K562 treated with DMSO at 1 percent for 24 hours (cell line): ENCODE results near the gene CDYL2. TPM values are rescaled to one million over a fixed set of nuclear protein-coding genes. Genes with fewer than 3 reads are reported as not detected.

Experiments used
- total RNA-seq: library from RNA; unstranded; fragments of 300-600 nt; gene quantifications from 2 replicates; pipeline ENCODE4 v1.2.3, GENCODE V29; 2022; ENCODE audit warnings: low read depth; ENCODE audit not compliant: insufficient read depth

The CDYL2 gene, protein sequence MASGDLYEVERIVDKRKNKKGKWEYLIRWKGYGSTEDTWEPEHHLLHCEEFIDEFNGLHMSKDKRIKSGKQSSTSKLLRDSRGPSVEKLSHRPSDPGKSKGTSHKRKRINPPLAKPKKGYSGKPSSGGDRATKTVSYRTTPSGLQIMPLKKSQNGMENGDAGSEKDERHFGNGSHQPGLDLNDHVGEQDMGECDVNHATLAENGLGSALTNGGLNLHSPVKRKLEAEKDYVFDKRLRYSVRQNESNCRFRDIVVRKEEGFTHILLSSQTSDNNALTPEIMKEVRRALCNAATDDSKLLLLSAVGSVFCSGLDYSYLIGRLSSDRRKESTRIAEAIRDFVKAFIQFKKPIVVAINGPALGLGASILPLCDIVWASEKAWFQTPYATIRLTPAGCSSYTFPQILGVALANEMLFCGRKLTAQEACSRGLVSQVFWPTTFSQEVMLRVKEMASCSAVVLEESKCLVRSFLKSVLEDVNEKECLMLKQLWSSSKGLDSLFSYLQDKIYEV
- total RNA-seq: 0.03 and 0.79 TPM in 2 replicates

DNA sequence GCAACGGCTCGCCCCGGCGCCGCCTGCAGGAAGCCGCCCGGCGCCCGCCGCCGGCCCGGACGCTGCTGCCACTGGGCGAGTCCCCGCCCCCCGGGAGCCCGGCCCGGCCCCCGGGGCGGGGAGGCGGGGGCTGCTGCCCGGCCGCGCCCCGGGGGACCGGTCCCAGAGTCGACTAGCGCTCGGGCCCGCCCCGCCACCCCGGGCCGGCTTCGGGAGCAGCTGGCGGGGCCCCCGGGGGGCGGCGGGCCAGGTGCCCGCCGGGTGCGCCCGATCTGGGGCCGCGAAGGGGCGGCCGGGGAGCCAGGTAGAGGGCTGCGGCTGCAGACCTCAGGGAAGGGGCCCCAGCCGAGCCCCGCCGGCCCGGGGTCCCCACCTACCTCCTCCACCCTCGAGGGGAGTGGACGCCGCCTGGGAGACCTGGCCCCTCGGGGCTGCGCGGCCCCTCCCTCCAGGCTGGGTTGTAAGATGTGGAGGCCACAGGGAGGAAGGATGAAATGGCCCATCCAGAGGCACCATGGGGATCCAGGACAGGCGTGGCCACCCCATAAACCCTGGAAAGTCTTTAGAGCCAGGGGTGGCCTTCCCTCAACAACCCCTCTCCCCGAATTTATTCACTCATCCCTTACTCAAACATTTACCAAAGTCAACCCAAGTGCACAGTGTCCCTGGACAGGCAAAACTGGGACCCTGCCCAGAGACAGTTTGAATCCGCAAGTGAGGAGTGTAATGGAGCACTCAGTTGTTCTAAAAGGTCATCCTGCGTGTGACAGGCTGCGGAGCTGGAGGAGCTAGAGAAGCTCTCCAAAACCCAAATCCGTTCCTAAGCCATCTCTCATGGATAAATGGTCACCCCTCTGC lies at the start of gene CDYL2:
TSS of gene CDYL2 (minus strand) at position 73 of the 858 bp plus-strand sequence. CDS start 425 bp downstream, outside the sequence.

Other genes with a start within 250 kb of the CDYL2 start
- gene CMC2, start 202.3 kb upstream of the CDYL2 start, total RNA-seq: 175 and 211 TPM in 2 replicates
- 119 and 125 TPM in 2 replicates for gene CENPN, start 202.6 kb upstream of the CDYL2 start, total RNA-seq
- 16.2 and 17.2 TPM in 2 replicates for gene ATMIN, start 231.2 kb upstream of the CDYL2 start, total RNA-seq